DND-41 (cell line): ENCODE measurements around the gene CD19.
"Not testable (repeated sequence)": the region's sequence is repeated elsewhere in the genome, so short reads cannot be mapped to it uniquely, and the experiment has no call there.

Experiments
- ATAC-seq: fragments of 200-7000 bp; cut with Tn5 transposase; 3 replicates; pipeline ENCODE4 v1.9.1; 2021; ENCODE audit warnings: low read depth; ENCODE audit not compliant: insufficient read depth
- DNase-seq: peaks from one replicate; pipeline ENCODE4 v3.0.0-alpha.2; 2020
- H2AFZ ChIP-seq: 2 replicates; pipeline ENCODE4 v1.6.0; 2012; ENCODE audit warnings: low read depth, low read length
- H3K27ac ChIP-seq: 2 replicates; pipeline ENCODE4 v1.5.1; 2012; ENCODE audit warnings: low read length, inconsistent platforms
- H3K27me3 ChIP-seq: fragments of 200-600 bp; sonication (generic); 2 replicates; pipeline ENCODE4 v1.6.0; 2012; ENCODE audit warnings: low read length, mild to moderate bottlenecking, inconsistent platforms; ENCODE audit not compliant: insufficient read depth, poor library complexity
- H3K36me3 ChIP-seq: 2 replicates; pipeline ENCODE4 v1.5.1; 2012; ENCODE audit warnings: low read length, inconsistent platforms; ENCODE audit not compliant: insufficient read depth
- H3K4me1 ChIP-seq: 2 replicates; pipeline ENCODE4 v1.5.1; 2012; ENCODE audit warnings: mild to moderate bottlenecking, low read length; ENCODE audit not compliant: insufficient read depth
- H3K4me2 ChIP-seq: 2 replicates; pipeline ENCODE4 v1.6.0; 2012; ENCODE audit warnings: mild to moderate bottlenecking, moderate library complexity, low read length, inconsistent platforms; ENCODE audit not compliant: insufficient read depth
- H3K4me3 ChIP-seq, 2 experiments: fragments of 200-600 bp in 1 of 2; shearing (Covaris generic) in 1 of 2; 2 replicates each; pipeline ENCODE4 v1.5.1; 2012 to 2016; ENCODE audit warnings: inconsistent platforms in 2 of 2, low read length in 2 of 2, mild to moderate bottlenecking in 2 of 2, low read depth in 1 of 2, moderate library complexity in 1 of 2
- H3K79me2 ChIP-seq: 2 replicates; pipeline ENCODE4 v1.6.0; 2012; ENCODE audit warnings: low read length, inconsistent platforms; ENCODE audit not compliant: insufficient read depth
- H3K9ac ChIP-seq: 2 replicates; pipeline ENCODE4 v1.6.0; 2012; ENCODE audit warnings: low read depth, mild to moderate bottlenecking, inconsistent platforms, low read length, moderate library complexity
- H3K9me3 ChIP-seq: 2 replicates; pipeline ENCODE4 v1.5.1; 2012; ENCODE audit warnings: low read length, moderate library complexity, mild to moderate bottlenecking, inconsistent platforms; ENCODE audit not compliant: insufficient read depth, severe bottlenecking
- H4K20me1 ChIP-seq: 2 replicates; pipeline ENCODE4 v1.6.0; 2012; ENCODE audit warnings: low read length; ENCODE audit not compliant: insufficient read depth
- EZH2 ChIP-seq: IDR thresholded peaks from 3 replicates; pipeline ENCODE4 v1.6.1; 2012; ENCODE audit warnings: borderline replicate concordance, low read depth, mild to moderate bottlenecking, moderate library complexity, low read length, inconsistent platforms; ENCODE audit not compliant: severe bottlenecking
- TF ChIP-seq, protein P1 (sequence below): IDR thresholded peaks from 2 replicates; pipeline ENCODE4 v1.5.1; 2012; ENCODE audit warnings: borderline replicate concordance, low read length, moderate library complexity, mild to moderate bottlenecking; ENCODE audit not compliant: poor library complexity, severe bottlenecking; ENCODE audit errors: extremely low read depth

The CD19 gene

GRCh38 chr16:28975158-28975599 is 43.4 kb downstream of the CD19 start:
- ATAC-seq, result no peak

GRCh38 chr16:28977703-28978662 is 46.2 kb downstream of the CD19 start:
- peaks cover 32% of the 10 kb centered on the region for H3K4me1 ChIP-seq
- ATAC-seq (no peak), DNase-seq (no peak)
- H3K4me3 ChIP-seq, result no peak overlapping the region
- H3K27ac ChIP-seq, result no peak overlapping the region
- H4K20me1 ChIP-seq, result no peaks in the 10 kb centered on the region
- no peaks in the 10 kb centered on the region for H3K9me3 ChIP-seq
- no peak overlapping the region for H2AFZ ChIP-seq
- no peak overlapping the region for H3K9ac ChIP-seq
- H3K79me2 ChIP-seq, result peaks cover 28% of the 10 kb centered on the region
- no peaks in the 10 kb centered on the region for H3K27me3 ChIP-seq
- H3K36me3 ChIP-seq, result peaks cover 46% of the 10 kb centered on the region
- no peak overlapping the region for H3K4me2 ChIP-seq
- TF ChIP-seq, protein P1, sequence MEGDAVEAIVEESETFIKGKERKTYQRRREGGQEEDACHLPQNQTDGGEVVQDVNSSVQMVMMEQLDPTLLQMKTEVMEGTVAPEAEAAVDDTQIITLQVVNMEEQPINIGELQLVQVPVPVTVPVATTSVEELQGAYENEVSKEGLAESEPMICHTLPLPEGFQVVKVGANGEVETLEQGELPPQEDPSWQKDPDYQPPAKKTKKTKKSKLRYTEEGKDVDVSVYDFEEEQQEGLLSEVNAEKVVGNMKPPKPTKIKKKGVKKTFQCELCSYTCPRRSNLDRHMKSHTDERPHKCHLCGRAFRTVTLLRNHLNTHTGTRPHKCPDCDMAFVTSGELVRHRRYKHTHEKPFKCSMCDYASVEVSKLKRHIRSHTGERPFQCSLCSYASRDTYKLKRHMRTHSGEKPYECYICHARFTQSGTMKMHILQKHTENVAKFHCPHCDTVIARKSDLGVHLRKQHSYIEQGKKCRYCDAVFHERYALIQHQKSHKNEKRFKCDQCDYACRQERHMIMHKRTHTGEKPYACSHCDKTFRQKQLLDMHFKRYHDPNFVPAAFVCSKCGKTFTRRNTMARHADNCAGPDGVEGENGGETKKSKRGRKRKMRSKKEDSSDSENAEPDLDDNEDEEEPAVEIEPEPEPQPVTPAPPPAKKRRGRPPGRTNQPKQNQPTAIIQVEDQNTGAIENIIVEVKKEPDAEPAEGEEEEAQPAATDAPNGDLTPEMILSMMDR, result peak; percentile 55
- no peak for TF ChIP-seq EZH2

More at GRCh38 chr16:28975158-28975599, 43.4 kb downstream of the CD19 start:
- Histone ChIP-seq H2AFZ (peak overlapping the region; percentile 93), H3K4me2 (peak overlapping the region; percentile 93), H4K20me1 (no peaks in the 10 kb centered on the region), H3K79me2 (peaks cover 28% of the 10 kb centered on the region), H3K9ac (peak overlapping the region; percentile 70), H3K36me3 (peaks cover 23% of the 10 kb centered on the region), H3K9me3 (no peaks in the 10 kb centered on the region), H3K4me3 (peak overlapping the region; percentile 46 to 92), H3K4me1 (peaks cover 32% of the 10 kb centered on the region), H3K27ac (peak overlapping the region; percentile 57), H3K27me3 (no peaks in the 10 kb centered on the region)
- no peak for DNase-seq
- TF ChIP-seq, protein P1, result no peak
- no peak for TF ChIP-seq EZH2

DNA sequence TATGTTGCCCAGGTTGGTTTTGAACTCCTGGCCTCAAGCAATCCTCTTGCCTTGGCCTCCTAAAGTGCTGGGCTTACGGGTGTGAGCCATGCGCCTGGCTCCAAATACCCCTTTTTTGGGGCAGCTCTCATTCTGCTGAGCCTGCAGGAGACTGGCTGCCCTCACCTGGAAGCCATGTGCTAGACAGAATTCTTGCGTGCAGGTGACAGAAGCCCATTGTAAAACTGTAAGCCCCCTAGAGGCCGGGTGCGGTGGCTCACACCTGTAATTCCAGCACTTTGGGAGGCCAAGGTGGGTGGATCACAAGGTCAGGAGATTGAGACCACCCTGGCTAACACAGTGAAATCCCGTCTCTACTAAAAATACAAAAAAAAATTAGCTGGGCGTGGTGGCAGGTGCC is 48.6 kb downstream of the CD19 start:
- not testable (repeated sequence) for H4K20me1 ChIP-seq, H3K9me3 ChIP-seq, H3K27me3 ChIP-seq, H3K4me2 ChIP-seq, H3K9ac ChIP-seq, H2AFZ ChIP-seq, H3K4me3 ChIP-seq, H3K27ac ChIP-seq, DNase-seq, ATAC-seq
- peaks cover 60% of the 10 kb centered on the region for H3K36me3 ChIP-seq
- peaks cover 33% of the 10 kb centered on the region for H3K4me1 ChIP-seq
- peaks cover 12% of the 10 kb centered on the region for H3K79me2 ChIP-seq

DNA sequence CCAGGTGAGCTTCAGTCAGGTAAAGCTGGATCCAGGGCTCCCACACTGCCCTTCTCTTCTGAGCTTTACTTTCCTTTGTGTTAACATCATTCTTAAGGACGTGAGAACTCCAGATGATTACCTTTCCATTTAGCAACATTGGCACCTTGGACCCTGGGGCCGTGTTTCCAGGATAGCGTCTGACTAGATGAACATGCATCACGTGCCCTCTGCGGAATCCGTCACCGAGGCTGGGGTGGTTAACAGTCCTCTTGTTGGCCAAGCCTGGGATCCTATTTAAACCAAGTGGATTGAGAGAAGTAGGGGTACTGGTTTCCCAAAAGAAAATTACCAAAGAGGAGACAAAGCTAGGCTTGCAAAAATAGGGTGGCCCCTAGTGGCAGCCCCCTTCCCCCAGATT is 49.2 kb downstream of the CD19 start:
- peaks cover 7% of the 10 kb centered on the region for H3K79me2 ChIP-seq
- ATAC-seq, result no peak
- DNase-seq, result no peak
- no peak overlapping the region for H3K9ac ChIP-seq
- no peaks in the 10 kb centered on the region for H3K9me3 ChIP-seq
- H3K27ac ChIP-seq, result no peak overlapping the region
- peaks cover 33% of the 10 kb centered on the region for H3K4me1 ChIP-seq
- H3K4me2 ChIP-seq, result no peak overlapping the region
- TF ChIP-seq, protein P1, result no peak
- no peak overlapping the region for H3K4me3 ChIP-seq
- no peaks in the 10 kb centered on the region for H4K20me1 ChIP-seq
- H2AFZ ChIP-seq, result no peak overlapping the region
- peaks cover 60% of the 10 kb centered on the region for H3K36me3 ChIP-seq
- no peaks in the 10 kb centered on the region for H3K27me3 ChIP-seq
